ENCODE measurements around the gene ELL2. TPM values are rescaled to one million over a fixed set of nuclear protein-coding genes. Genes with fewer than 3 reads are reported as not detected.

The ELL2 gene
- total RNA-seq = 10 to 100 TPM; 26.6 to 35.3 (median 29.8) TPM
- polyA plus RNA-seq = 10 to 100 TPM in 2 of 3 donors, 1 to 10 TPM in 1; 6.7 to 17.8 (median 10.2) TPM

GRCh38 chr5:95961617-95962474 lies at the start of gene ELL2:
TSS of gene ELL2 (minus strand) at chr5:95961851. CDS start at chr5:95961721, 130 bp downstream.
- intact Hi-C loops (cut with DNase I) = loop anchor here (2.0 to 10.0 kb wide), 6 partner anchors 103 to 700 kb away; partner anchors contain the start of genes ARSK, CAST, RFESD and RHOBTB3
- WGBS, 2 donors = 1% methylated on average over 63 of the region's 63 CpGs
- Histone ChIP-seq H3K4me3 (peak within 1 kb of the TSS; percentile 85 to 94 (median 92)), H3K9me3 (no peaks in the 10 kb centered on the region), H3K27ac (peak within 1 kb of the TSS; percentile 97 to 99 (median 98)), H3K27me3 (no peaks in the 10 kb centered on the region), H3K36me3 (no peaks in the 10 kb centered on the region), H3K4me1 (peaks cover 0 to 31% (median 21%) of the 10 kb centered on the region in 4 donors)
- peak; percentile 99 for DNase-seq
- TF ChIP-seq POLR2AphosphoS5 (IDR thresholded peaks at IDR 0.05) (peak; percentile 84 to 94 (median 91)), CTCF (IDR thresholded peaks at IDR 0.05) (no peak), EP300 (IDR thresholded peaks at IDR 0.05) (peak; percentile 99 to 100 (median 99)), POLR2A (IDR thresholded peaks at IDR 0.05) (peak; percentile 82 to 86)

- Histone ChIP-seq H3K36me3 (no peaks in the 10 kb centered on the region), H3K27me3 (no peaks in the 10 kb centered on the region), H3K4me3 (no peak overlapping the region), H3K9me3 (no peaks in the 10 kb centered on the region), H3K27ac (no peak overlapping the region), H3K4me1 (no peaks in the 10 kb centered on the region)
- DNase-seq = no peak
- intact Hi-C loops (cut with DNase I) = no loop called here
- WGBS, 2 donors = 94 to 96% methylated on average over 3 of the region's 3 CpGs
- TF ChIP-seq CTCF (IDR thresholded peaks at IDR 0.05) = no peak
- no peak for TF ChIP-seq POLR2AphosphoS5 (IDR thresholded peaks at IDR 0.05)
- TF ChIP-seq POLR2A (IDR thresholded peaks at IDR 0.05) = no peak
- no peak for TF ChIP-seq EP300 (IDR thresholded peaks at IDR 0.05)
These were observed 47.5 kb upstream of the ELL2 start for GRCh38 chr5:96008987-96009647.

GRCh38 chr5:96008487-96008886 lies 46.8 kb upstream of the ELL2 start:
- Histone ChIP-seq H3K27ac (no peak overlapping the region), H3K27me3 (no peaks in the 10 kb centered on the region), H3K36me3 (no peaks in the 10 kb centered on the region), H3K9me3 (no peaks in the 10 kb centered on the region), H3K4me1 (no peaks in the 10 kb centered on the region), H3K4me3 (no peak overlapping the region)
- TF ChIP-seq CTCF (IDR thresholded peaks at IDR 0.05) (no peak), POLR2A (IDR thresholded peaks at IDR 0.05) (no peak), EP300 (IDR thresholded peaks at IDR 0.05) (no peak), POLR2AphosphoS5 (IDR thresholded peaks at IDR 0.05) (no peak)
- 89 to 99% methylated on average over 1 of the region's 1 CpG for WGBS, 2 donors
- intact Hi-C loops (cut with DNase I) = no loop called here
- DNase-seq = no peak

- 75 to 85% methylated on average over 1 of the region's 1 CpG for WGBS, 2 donors
- Histone ChIP-seq H3K27me3 (no peaks in the 10 kb centered on the region), H3K36me3 (no peaks in the 10 kb centered on the region), H3K9me3 (no peaks in the 10 kb centered on the region), H3K4me3 (no peak overlapping the region), H3K4me1 (no peaks in the 10 kb centered on the region), H3K27ac (no peak overlapping the region)
- intact Hi-C loops (cut with DNase I) = no loop called here
- no peak for DNase-seq
- no peak for TF ChIP-seq POLR2AphosphoS5 (IDR thresholded peaks at IDR 0.05)
- no peak for TF ChIP-seq CTCF (IDR thresholded peaks at IDR 0.05)
- TF ChIP-seq EP300 (IDR thresholded peaks at IDR 0.05) = no peak
These were observed 45.4 kb upstream of the ELL2 start for GRCh38 chr5:96007051-96007450.

Measured in sigmoid colon (tissue), 7 donors.